ENCODE results near the gene GSK3B. TPM values are rescaled to one million over a fixed set of nuclear protein-coding genes. Genes with fewer than 3 reads are reported as not detected.

Gene GSK3B
- total and polyA plus RNA-seq, 12 donors = 7.5 to 57.1 (median 46.1) TPM

DNA sequence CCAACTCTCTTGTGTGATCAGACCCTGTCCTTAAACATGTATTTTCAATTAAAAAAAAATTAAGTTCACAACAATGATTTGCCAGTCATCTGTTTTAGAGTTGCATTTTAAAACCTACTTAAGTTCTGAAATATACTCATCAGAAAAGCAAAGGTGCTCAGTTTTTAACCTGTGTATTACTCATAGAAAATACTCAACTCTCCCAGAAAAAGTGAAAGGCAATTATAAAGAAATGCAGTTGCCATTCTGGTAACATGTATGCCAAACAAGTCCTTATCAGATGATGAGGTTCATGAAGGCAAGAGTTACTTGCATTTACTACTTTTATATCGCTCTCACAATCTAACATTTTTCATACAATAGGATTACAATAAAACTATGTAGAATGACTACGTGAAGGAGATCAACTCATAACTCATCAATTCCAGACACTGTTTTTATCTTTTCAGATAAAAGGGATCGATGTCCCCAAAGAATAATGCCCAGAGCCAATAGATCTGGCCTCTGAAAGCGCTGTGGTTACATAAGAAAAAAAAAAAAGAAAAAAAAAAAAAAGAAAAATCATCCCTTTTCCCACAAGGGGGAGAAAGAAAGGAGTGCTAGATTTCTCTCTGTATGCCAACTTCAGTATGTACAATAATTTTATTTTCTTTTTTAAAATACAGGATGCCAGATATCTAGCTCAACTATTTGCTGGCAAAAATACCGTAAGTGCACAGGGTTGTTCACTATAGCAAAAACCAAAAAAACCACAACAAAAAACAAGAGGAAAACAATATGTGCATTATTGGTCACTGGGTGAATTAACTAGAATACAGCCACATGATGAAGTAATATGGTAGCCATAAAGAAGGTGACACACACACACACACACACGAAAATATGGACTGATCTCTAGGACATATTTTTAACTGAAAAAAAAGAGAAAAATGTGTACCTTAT, 175.0 kb downstream of the GSK3B start:
- Histone ChIP-seq H3K27me3 (no peaks in the 10 kb centered on the region), H3K9me3 (peaks cover 0 to 16% (median 4%) of the 10 kb centered on the region in 11 donors), H3K36me3 (peaks cover 0 to 47% (median 10%) of the 10 kb centered on the region in 9 donors), H3K27ac (no peak overlapping the region), H3K4me1 (peaks cover 0 to 27% (median 9%) of the 10 kb centered on the region in 9 donors), H3K4me3 (no peak overlapping the region)
- DNase-seq = no peak
- WGBS, 2 donors = 90 to 92% methylated on average over 6 of the region's 6 CpGs
- ATAC-seq = no peak
- TF ChIP-seq CTCF (IDR thresholded peaks at IDR 0.05) = no peak
- intact Hi-C loops (cut with DNase I) = no loop called here

- H3K4me3 ChIP-seq = no peak overlapping the region
- no peak for TF ChIP-seq CTCF (IDR thresholded peaks at IDR 0.05)
- H3K9me3 ChIP-seq = no peaks in the 10 kb centered on the region
- H3K36me3 ChIP-seq = peaks cover 0 to 66% (median 5%) of the 10 kb centered on the region in 9 donors
- no peak for ATAC-seq
- peaks cover 0 to 30% (median 12%) of the 10 kb centered on the region in 9 donors for H3K4me1 ChIP-seq
- intact Hi-C loops (cut with DNase I) = no loop called here
- no peaks in the 10 kb centered on the region for H3K27me3 ChIP-seq
- no peak for DNase-seq
- 89 to 92% methylated on average over 3 of the region's 3 CpGs for WGBS, 2 donors
- H3K27ac ChIP-seq = no peak overlapping the region
Observed at GRCh38 chr3:119913021-119913420, 181.2 kb downstream of the GSK3B start.

DNA sequence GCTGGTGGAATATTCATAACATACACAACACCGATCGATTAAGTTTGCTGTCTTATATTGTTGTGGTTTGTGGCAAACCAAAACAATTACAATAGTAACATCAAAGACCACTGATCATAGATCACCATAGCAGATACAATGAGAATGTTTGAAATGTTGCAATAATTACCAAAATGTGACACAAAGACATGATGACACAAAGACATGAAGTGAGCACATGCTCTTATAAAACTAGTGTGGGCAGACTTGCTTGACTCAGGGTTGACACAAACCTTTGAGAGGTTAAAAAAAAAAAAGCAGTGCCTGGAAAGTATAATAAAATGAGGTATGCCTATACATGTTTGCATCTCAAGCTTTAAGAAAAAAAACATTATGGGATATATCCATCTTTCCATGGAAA, 182.0 kb downstream of the GSK3B start:
- intact Hi-C loops (cut with DNase I) = no loop called here
- ATAC-seq (no peak), DNase-seq (no peak)
- H3K9me3 ChIP-seq = no peaks in the 10 kb centered on the region
- no peak overlapping the region for H3K4me3 ChIP-seq
- H3K36me3 ChIP-seq = peaks cover 0 to 66% (median 5%) of the 10 kb centered on the region in 9 donors
- no peaks in the 10 kb centered on the region for H3K27me3 ChIP-seq
- H3K4me1 ChIP-seq = peaks cover 0 to 34% (median 13%) of the 10 kb centered on the region in 9 donors
- no peak overlapping the region for H3K27ac ChIP-seq
- 73 to 95% methylated on average over 2 of the region's 2 CpGs for WGBS, 2 donors
- TF ChIP-seq CTCF (IDR thresholded peaks at IDR 0.05) = no peak

GRCh38 chr3:119911748-119912147, 182.5 kb downstream of the GSK3B start:
- H3K36me3 ChIP-seq = peaks cover 0 to 66% (median 5%) of the 10 kb centered on the region in 9 donors
- ATAC-seq (no peak), DNase-seq (no peak)
- TF ChIP-seq CTCF (IDR thresholded peaks at IDR 0.05) = no peak
- WGBS, 2 donors = 90 to 96% methylated on average over 1 of the region's 1 CpG
- H3K4me1 ChIP-seq = peaks cover 0 to 33% (median 13%) of the 10 kb centered on the region in 9 donors
- intact Hi-C loops (cut with DNase I) = no loop called here
- H3K4me3 ChIP-seq = no peak overlapping the region
- H3K9me3 ChIP-seq = no peaks in the 10 kb centered on the region
- no peaks in the 10 kb centered on the region for H3K27me3 ChIP-seq
- no peak overlapping the region for H3K27ac ChIP-seq

Data from heart right ventricle (tissue), 16 donors.